Right forelimb (tissue), 1 donor: ENCODE data around the gene TAPT1.
"Not testable (repeated sequence)": the region's sequence is repeated elsewhere in the genome, so short reads cannot be mapped to it uniquely, and the experiment has no call there.

Source experiments
- DNase-seq: peaks from one replicate; pipeline ENCODE4 v3.0.0-alpha.2; 2018

TAPT1 gene

DNA sequence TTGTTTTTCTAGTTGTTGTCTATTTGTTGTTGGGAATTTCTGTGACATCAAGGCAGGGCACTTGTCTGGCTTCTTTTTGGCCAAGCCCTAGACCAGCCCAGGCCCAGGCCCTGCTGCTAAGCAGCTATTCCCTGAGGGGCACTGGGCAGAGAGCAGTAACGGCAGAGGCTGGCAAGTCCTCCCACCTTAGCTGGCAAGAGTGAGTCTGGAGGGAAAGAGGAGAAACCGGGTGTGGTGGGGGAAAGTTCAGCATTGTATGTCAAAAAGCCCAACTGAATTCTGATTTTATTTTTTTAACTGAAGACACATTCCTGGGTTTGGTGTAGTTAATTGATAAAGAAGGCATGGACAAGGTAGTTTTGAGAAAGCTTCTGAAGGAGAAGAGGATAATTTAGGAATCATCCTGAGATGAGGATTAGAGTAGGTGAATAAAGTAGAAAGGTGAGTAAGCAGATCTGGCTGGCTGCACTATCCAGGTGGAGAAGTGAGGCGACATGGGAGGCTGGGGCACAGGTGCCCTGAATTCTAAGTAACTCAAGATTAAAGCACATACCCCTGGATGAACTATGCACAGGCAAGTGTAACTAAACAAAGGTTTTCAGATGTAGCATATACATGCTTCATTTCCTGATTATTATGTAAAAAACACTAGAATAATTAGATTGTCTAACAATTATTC, 57.4 kb downstream of the TAPT1 start:
- DNase-seq = no peak

DNA sequence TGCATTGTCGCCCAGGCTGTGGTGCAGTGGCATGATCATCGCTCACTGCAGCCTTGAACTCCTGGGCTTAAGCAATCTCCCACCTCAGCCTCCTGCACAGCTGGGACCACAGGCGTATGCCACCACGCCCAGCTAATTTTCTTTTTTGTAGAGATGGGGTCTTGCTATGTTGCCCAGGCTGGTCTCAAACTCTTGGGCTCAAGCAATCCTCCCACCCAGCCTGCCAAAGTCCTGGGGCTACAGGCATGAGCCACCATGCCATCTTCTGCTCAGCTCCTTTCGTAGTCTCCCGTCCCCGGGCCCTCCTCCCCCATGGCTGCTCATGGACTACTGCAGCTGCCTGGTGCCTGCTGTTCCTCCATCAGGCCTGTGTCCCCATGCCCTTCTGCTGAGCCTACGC, 58.1 kb downstream of the TAPT1 start:
- DNase-seq = no peak

DNA sequence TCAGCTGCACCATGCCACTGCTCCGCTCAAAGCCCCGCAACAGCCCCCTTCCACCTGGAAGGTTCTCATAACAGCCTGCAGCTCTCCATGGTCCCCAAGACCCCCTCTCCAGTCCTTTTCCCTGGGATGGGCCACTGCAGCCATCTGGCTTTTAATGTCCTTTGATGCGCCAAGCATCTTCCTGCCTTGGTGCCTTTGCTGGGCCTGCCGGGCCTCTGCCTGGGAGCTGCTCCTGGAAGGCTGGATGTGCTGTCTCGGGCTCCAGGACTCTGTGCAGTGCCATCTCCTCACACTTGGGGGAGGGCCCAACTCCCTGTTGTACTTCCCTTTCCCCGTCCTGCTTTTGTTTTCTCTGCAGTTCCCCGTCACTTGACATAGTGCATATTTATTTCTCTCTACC, 60.3 kb downstream of the TAPT1 start:
- no peak for DNase-seq

DNA sequence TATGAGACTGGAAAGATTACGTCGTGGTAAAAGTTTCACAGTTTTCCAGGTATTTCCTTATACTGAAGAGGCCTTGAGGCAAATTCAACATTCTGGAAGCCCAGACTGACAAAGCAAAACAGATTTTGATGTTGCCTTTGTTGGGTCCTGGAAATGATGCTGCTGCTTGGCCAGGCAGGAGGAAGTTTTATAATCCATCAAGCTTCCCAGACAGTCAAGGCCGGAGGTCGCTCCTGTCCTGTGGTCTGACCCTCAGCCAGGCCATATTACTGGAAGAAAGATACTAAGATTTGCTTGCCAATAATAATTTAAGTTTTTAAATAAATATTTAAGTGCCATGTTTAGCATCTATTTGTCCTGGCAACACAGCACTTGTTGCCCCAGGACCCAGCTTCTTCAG, 63.4 kb downstream of the TAPT1 start:
- no peak for DNase-seq

DNA sequence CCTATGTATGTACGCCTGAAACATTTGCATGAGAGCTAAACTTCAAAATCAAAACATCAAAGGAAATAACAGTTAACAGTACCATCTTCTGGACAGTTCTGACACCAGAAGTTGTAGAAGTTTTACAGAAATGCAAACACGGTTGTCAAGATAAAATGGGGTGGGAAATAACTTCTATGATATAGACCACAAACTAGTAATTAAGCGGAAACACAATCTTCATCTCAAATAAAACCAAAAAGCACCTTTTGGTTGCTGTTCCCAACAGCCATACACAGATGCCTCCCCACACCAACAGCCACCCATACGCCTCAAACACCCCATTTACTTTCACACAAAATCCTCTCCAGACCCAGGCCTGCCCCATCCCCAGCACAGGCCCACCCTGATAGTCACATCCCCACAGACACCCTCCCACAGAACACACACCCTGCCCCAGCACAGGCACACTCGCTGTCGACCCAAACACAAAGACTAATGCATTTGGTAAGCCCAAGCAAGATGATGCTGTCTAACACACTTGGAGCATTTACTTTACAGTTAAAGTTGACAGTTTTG, 64.3 kb downstream of the TAPT1 start:
- DNase-seq = no peak

DNA sequence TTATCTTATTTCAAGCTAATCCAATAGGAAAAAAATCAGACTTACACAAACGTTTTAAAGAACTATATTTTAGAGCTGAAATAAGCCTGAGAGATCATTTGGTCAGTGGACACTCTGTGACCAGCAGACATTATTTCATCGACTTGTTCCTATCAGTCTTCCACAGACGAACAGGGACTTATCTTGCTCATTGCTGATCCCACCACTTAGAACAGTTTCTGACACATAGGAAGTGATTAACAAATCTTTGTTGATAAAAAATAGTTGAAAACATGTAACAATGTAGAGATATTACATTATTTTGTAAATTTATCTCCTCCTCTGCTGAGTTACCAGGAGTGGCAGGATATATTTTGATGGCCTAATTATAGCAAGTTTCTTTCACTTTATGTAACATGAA, 65.8 kb downstream of the TAPT1 start:
- no peak for DNase-seq

DNA sequence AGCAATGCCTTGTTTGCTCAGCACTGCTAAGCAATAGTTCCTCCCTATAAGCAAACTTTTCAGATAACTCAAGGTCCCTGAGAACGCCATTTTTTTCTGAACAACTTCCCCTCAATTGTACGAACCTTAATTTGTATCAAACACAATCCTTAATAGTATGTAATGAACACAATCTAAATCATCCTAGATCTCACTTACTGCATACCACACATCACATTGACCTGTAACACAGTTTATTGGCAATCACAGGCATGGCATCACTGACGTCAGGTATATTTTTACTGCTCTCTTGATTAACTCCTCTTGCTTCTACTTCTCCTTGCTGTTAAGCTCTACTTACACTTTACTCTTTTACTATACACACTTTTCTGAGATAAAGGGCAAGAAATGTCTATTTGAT, 67.0 kb downstream of the TAPT1 start:
- no peak for DNase-seq

DNA sequence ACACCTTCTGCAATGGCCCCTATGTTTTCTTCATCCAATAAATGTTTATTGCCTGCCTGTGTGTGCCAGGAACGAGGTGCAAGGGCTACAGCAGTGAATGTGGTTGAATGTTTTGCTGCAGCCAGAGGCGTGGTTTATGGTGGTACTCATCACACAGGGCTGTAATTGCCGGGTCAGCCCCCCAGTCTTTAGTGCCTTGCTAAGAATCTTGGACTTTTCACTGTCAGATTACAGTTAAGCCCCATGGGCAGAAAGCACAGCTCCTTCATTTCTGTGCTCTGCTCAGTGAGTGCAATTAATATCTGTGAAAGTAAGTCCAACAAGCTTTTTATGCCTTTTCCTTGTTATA, 67.8 kb downstream of the TAPT1 start:
- no peak for DNase-seq

DNA sequence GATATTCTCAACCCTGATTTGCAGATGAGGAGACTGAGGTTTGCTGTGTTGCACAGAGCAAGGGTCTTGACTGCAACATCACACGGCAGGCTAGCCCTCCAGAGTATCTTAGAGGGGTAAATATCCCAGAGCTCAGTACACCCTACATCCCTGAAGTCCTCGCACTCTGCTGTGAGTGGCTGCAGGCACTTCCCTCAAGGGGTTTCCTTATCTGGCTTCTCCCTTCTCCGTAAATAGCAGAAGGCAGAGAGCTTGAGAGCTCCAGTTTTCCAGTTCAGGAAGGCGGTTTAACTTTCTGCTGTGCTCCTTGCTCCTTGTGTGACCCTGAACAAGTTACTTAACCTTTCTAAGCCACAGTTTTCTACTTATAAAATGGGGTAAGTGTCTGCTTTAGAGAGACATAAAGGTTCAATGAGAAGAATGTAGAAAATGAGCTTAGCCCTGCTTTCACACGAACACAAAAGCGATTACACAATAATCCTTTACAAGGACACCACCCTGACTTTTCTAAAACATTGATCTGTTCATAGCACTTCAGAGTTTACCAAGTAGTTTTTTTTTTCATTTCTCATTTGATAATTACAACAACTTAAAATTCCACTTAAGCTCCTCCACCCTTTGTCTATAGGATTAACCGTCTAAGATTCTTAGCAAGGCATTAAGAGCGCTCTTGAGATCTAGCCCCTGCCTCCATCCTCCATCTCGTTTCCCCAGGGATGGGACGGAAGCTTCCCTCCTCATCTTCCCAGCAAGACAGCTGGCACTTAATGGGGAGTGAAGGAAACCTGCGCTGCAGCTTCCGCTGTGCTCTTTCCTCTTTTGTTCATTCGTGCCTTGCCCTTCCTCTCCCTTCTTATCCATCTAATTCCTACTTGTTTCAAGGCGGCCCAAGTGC, 68.4 kb downstream of the TAPT1 start:
- DNase-seq = no peak

DNA sequence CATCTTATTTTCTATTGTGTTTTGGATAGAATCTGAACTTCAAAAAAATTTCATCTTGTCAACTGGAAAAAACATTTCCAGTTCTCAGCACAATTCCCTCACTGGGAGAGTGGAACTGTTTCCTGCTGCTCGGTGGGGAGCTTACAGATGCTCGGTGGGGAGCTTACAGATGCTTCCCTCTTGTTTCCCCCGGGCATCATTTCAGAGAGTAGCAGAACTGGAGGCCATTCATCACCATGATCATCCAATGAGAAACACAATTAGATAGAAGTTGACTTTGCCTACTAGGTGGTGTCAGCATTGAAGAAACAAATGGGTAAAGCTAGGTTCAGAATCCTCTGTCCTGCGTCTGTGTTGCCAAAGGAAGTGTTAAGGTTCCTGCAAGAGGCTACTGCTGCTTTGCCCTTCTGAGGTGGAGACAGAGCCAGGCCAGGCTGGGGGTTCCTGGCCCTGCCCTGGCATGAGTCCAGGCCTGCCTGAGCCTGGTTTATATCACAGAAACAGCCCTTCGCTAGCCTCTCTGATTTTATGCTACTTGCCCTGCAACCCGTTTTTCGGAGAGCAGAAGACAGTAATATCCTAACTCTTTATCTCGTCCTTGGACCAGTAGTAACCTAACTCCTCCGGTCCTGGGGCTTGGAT, 70.6 kb downstream of the TAPT1 start:
- no peak for DNase-seq

DNA sequence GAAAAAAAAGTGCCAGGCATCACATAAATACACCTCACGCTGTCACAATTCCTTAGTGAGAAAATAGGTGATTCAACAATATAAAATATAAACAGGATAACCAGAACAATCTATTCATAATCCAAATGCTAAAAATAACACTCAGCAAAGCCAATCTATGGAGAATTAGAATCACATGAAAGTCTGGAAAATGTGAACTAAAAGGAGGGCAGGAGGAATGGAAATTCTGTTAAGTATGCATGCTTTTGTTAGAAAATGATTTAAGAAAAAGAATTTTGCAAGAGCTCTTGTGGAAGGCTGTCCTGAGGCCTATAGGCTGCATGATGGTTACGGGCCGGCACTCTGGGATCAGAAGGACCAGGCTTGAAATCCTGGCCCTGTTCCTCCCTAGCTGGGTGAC, 71.8 kb downstream of the TAPT1 start:
- no peak for DNase-seq

DNA sequence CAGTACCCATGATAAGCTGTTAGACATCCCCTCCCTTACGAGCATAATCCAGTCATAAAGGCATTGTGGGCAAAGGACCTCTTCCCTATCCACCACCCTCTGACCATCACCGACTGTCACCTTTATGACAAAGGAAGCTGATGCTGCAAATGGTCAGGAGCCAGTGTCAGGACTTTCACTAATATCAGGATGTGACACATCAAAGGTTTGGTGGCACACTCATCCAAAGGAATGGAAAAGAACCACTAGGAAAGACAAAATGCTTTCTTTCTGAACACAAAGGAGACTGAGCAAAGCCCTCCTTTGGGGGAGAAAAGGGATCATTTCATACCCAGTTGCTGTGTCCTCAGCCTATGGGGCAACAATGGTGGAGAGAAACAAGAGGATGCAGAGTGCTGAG, 75.6 kb downstream of the TAPT1 start:
- DNase-seq = no peak

DNA sequence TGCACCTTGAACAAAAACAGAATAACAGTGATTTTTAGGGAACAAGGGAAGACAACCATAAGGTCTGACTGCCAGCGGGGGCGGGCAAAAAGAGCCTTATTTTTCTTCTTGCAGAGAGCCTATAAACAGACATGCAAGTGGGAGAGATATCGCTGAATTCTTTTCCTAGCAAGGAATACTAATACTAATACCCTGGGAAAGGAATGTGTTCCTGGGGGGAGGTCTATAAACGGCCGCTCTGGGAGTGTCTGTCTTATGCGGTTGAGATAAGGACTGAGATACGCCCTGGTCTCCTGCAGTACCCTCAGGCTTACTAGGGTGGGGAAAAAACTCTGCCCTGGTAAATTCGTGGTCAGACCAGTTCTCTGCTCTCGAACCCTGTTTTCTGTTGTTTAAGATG, 81.4 kb downstream of the TAPT1 start:
- DNase-seq = not testable (repeated sequence)

DNA sequence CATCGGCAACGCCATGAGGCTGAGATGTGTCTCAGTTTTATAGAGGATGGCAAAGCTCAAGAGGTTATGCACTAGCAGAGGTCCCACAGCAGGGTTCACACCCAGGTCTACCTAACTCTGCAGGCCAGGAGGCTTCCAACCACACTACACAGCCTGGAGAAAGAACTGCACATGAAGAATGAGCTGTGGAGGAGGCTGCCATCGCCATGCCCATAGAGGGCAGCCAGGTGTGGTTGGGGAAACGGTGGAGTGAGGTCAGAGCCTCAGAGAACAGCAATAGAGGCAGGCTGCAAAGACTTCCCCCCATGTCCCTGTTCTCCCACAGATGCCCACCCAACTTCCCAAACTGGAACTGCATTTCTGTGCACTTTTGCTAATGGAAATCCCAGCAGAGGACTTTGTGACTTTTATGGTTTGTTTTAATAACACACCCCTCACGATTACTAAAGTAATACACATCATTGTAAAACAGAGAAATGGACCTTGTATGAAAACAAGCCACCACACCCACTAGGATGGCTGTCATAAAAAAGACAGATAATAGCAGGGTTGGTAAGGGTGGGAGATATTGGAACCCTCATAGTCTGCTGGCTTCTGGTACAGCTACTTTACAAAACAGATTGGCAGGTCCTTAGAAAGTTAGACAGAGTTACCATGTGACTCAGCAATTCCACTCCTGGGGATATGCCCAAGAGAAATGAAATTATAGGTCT, 83.5 kb downstream of the TAPT1 start:
- DNase-seq = no peak

DNA sequence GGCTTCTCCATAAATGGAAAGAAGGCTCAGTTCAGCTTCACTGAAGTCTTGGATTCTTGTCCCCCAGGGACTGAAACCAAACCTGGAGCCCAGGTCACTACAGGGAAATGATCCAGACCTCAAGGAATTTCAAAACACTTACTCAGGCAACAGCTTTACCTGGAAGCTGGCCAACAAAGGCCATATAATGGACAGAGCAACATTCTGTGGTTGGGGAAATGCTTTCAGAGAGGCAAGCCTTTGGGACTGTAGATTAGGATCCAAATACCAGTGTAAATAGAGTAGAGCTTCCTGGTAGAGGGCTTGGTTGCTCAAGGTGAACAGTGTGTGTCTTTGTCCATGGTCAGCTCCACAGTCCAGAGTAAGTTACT, 85.4 kb downstream of the TAPT1 start:
- no peak for DNase-seq

DNA sequence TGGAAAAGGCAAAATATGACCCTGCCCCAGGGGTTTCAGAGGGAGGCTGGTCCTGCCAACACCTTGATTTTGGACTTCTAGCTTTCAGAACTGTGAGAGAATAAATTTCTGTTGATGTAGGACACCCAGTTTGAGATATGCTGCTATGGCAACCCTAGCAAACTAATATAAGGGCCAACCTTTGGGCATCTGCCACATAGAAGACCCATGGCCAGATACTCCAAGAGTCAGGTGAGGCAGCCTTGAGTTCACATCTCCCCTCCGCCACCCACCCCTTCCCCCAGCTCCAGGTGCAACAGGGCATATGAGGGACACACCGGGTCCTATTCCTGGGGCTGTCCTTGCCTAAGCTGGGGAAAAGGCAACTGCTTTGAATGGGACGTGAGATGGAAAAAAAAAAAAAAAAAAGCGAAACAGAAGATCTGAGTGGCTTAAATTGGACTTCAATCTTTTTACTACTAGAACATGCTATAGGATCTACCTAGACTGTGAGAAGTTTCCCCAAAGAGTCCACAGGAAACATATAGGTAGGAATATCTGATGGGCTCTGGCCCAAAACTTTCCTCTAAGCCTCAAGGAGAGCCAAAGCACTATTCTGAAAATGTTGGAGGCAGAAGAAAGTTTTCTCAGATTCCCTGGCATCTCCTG, 85.9 kb downstream of the TAPT1 start:
- no peak for DNase-seq

DNA sequence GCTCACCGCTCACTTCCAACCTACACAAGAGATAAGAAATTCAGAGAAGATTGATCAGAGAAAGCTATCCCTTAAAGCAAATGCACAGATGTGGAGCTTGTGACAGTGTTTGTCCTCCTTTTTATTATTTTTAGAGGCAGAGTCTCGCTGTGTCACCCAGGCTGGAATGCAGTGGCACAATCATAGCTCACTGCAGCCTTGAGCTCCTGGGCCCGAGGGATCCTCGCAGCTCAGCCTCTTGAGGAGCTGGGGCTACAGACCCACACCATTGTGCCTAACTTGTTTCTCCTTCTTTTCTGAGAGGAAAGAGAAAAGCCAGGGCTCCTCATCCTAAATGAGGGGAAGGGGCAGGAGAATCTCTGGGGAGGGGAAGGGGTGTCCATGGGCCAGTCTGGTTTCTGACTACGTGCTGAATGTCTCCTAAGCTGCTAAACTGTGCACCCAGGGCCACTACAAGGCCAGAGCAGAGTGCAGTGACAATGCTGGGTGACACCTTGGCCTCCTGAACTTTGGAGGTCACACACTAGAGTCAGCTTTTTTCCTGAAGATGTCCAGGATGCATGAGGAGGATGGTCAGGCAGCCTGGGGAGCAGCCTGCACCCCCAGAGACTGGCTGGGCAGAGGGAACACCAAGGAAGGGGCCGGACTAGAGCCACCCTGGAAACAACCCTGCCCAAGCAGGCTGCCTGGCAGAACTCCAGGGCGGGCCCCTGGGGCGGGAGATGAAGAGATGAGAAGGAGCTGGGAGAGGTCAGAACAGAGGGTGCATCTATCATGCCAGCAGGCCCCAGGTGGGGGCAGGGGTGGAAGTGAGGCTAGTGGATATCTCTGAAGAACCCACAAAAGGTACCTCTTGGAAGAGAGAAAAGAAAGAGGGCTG, 87.0 kb downstream of the TAPT1 start:
- DNase-seq = no peak

DNA sequence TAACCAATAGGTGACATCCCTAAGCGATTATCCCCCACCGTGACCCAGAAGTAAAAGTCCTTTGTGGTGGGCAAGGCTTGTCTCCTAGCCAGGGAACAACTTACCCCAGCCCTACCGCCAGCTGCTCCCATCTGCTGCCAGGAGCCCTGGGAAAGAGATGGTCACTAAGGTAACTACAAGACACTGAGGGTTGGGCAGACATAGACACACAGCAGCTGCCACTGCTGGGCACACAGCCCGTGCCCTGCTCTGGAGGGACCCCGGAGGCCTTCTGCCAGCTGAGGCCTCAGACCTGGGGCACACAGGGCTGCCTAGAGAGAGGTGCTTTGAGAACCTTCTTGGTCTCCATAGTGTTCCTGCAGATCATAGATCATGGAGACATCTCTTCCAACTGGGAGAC, 89.4 kb downstream of the TAPT1 start:
- peak; percentile 76 for DNase-seq

DNA sequence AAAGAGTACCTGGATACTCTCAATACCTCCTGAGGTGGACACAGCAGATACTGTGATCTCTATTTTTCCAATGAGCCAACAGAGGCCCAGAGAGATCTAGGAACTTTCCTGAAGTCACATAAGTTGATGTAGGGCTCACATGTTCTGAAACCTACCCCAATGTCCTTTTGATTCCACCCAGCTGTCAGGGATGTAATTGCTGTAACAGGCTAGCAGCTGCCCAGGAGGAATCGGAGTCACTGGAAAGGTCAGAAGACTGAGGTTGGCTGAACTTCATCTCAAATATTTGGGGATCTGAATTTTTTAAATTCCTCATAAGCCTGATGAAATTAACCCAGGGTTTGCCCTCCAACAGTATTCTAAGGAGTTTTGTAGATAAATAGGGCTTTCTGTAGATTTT, 90.0 kb downstream of the TAPT1 start:
- DNase-seq = no peak

DNA sequence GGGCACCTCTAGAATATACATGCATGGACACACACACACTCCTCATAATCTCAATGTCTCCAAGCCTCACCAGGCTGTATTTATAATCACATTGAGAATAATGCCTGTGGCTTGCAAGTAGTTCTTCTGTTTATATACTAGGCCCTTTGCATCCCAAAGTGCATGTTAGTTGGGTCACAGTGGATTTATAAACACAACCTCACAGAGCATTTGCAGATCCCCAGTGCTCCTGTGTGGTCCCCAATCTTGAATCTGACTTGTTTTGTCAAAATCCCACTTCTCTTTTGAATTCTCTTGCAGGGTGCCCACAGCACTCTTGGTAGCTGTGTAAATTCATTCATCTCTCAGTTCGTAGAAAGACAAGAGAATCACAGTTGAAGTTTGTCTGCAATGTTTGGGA, 92.9 kb downstream of the TAPT1 start:
- DNase-seq = no peak

DNA sequence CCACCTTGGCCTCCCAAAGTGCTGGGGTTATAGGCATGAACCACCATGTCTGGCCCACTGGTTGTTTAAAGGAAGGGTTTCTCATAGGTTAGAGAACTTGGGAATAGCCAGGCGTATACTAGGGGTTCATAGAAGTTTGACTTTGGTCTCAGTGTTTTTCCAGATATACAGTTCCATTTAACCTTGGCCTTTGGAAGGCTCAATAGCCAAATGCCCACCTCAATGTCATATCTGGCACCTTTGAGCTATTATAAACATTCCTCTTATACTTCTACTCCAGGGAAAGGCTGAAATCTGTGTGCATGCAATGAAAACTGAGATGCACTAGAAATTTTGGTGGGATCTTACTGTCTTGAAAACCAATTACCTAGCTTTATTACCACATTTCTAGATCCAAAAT, 95.0 kb downstream of the TAPT1 start:
- no peak for DNase-seq

DNA sequence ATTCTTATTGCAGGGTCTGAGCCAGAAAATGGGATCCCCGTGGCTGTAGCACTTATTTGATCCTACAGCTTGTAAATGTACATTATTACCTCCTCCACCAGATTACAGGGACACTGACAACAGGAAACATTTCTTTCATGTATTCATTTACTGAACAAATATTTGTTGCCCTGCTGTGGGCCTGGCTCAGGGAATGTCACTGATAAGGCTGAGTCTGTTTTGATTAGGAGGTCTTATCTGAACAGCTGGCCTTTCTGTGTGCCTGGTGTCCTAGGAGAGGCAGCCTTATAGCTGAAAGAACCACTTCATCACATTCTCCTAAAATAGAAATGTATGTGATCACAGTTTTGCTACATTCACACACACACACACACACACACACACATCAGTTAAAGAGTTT, 96.9 kb downstream of the TAPT1 start:
- DNase-seq = no peak
